HEK293T (cell line): ENCODE measurements around the gene BARX2.

Source experiments
- CTCF ChIA-PET: fragments of 350-600 bp; formaldehyde crosslinking; extraction: SDS; loops from one replicate; lab custom pipeline; 2021; ENCODE audit warnings: antibody characterized with exemption, inconsistent platforms; lab: Yijun Ruan, JAX
- POLR2A ChIA-PET: fragments of 350-600 bp; formaldehyde crosslinking; extraction: SDS; loops from one replicate; lab custom pipeline; 2020; ENCODE audit warnings: antibody characterized with exemption, inconsistent platforms; lab: Yijun Ruan, JAX
- DNase-seq: peaks from one replicate; pipeline ENCODE4 v3.0.0; 2012; ENCODE audit warnings: mixed read lengths; ENCODE audit errors: extremely low spot score
- ARNT ChIP-seq: fragments of 450-650 bp; IDR thresholded peaks from 2 replicates; pipeline ENCODE4 v1.6.1; 2017; ENCODE audit warnings: mild to moderate bottlenecking
- BHLHE40 ChIP-seq: fragments of 450-650 bp; IDR thresholded peaks from 2 replicates; pipeline ENCODE4 v1.6.1; 2016; ENCODE audit warnings: mild to moderate bottlenecking, moderate library complexity, borderline replicate concordance
- CTBP1 ChIP-seq: fragments of 450-650 bp; IDR thresholded peaks from 2 replicates; pipeline ENCODE4 v1.6.1; 2016; ENCODE audit warnings: borderline replicate concordance
- ELF4 ChIP-seq: fragments of 450-650 bp; IDR thresholded peaks from 2 replicates; pipeline ENCODE4 v1.6.1; 2017; ENCODE audit warnings: antibody characterized with exemption
- FOXA1 ChIP-seq: fragments of 450-650 bp; IDR thresholded peaks from 2 replicates; pipeline ENCODE4 v1.6.1; 2016; ENCODE audit warnings: mild to moderate bottlenecking
- FOXK2 ChIP-seq: fragments of 450-650 bp; IDR thresholded peaks from 2 replicates; pipeline ENCODE4 v1.6.1; 2016; ENCODE audit warnings: mild to moderate bottlenecking
- FOXM1 ChIP-seq: fragments of 450-650 bp; IDR thresholded peaks from 2 replicates; pipeline ENCODE4 v1.6.1; 2017; ENCODE audit warnings: mild to moderate bottlenecking, borderline replicate concordance
- HDGF ChIP-seq: fragments of 450-650 bp; IDR thresholded peaks from 2 replicates; pipeline ENCODE4 v1.6.1; 2017; ENCODE audit warnings: antibody characterized with exemption, borderline replicate concordance
- L3MBTL2 ChIP-seq: fragments of 450-650 bp; conservative IDR thresholded peaks from 2 replicates; pipeline ENCODE4 v1.6.1; 2016; ENCODE audit warnings: mild to moderate bottlenecking
- LEF1 ChIP-seq: fragments of 450-650 bp; IDR thresholded peaks from 2 replicates; pipeline ENCODE4 v1.6.1; 2017; ENCODE audit warnings: mild to moderate bottlenecking, borderline replicate concordance
- NFRKB ChIP-seq: fragments of 450-650 bp; IDR thresholded peaks from 2 replicates; pipeline ENCODE4 v1.6.1; 2016; ENCODE audit warnings: mild to moderate bottlenecking, moderate library complexity
- SP1 ChIP-seq: fragments of 450-650 bp; IDR thresholded peaks from 2 replicates; pipeline ENCODE4 v1.6.1; 2017
- SUZ12 ChIP-seq: fragments of 450-650 bp; IDR thresholded peaks from 2 replicates; pipeline ENCODE4 v1.6.1; 2016; ENCODE audit warnings: mild to moderate bottlenecking
- TARDBP ChIP-seq: fragments of 450-650 bp; IDR thresholded peaks from 2 replicates; pipeline ENCODE4 v1.6.1; 2016
- ZNF384 ChIP-seq: fragments of 450-650 bp; IDR thresholded peaks from 2 replicates; pipeline ENCODE4 v1.6.1; 2016
- TF ChIP-seq, protein P1 (sequence below): fragments of 450-650 bp; IDR thresholded peaks from 2 replicates; pipeline ENCODE4 v1.6.1; 2016

The BARX2 gene

DNA sequence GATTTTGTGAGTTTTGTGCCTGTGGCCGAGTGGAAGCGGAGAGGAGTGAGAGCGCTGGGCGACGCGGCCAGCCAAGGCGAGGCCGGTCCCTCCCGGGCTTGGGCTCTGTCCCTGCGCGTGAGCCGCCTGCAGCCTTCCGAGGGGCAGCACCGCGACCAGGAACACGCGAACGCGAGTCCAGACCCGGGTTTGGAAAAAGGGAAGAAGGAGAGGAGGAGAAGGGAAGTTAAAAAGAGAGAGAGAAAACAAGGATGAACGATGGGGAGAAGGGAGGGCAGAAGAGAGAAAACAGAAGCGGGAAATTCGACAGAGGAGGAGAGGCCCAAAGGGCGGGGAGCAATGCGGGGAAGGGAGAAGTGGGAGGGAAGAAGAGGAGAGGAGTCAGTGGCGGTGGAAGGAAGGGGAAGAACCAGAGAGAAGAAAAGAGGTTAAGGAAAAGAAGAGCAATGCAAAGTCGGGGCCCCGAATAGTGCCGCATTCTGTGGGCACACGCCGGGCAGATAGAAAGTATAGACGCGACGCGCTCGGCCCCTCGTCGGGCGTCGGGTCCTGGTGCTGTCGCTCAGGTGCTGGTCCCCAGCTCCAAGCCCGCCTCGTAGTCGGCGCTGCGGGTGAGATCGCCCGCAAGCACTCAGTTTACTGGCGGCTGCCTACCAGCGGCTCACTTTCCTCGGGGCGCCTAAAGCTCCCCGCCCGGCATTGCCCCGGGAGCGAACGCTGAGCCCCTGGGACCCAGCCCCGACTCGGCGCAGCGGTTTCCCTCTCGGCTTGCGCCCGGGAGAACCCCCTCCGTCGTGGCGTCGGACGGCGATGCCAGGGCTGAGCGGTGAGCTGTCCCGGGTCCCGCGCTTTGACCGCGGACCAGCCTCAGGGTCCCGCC, 2.8 kb upstream of the BARX2 start:
- ChIA-PET POLR2A (no interaction called here), CTCF (interaction anchor here (0.6 kb wide), 1 partner anchor 634 kb away, joined by 3 read pairs; no protein-coding TSS in a partner anchor)
- TF ChIP-seq TARDBP, result no peak
- no peak for TF ChIP-seq CTBP1
- no peak for TF ChIP-seq BHLHE40
- no peak for TF ChIP-seq NFRKB
- TF ChIP-seq ELF4, result no peak
- TF ChIP-seq SP1, result no peak
- no peak for TF ChIP-seq SUZ12
- no peak for TF ChIP-seq HDGF
- no peak for TF ChIP-seq ZNF384
- TF ChIP-seq FOXA1, result no peak
- no peak for TF ChIP-seq LEF1
- no peak for TF ChIP-seq FOXM1
- TF ChIP-seq FOXK2, result no peak
- TF ChIP-seq L3MBTL2, result no peak
- TF ChIP-seq ARNT, result no peak
- TF ChIP-seq, protein P1, sequence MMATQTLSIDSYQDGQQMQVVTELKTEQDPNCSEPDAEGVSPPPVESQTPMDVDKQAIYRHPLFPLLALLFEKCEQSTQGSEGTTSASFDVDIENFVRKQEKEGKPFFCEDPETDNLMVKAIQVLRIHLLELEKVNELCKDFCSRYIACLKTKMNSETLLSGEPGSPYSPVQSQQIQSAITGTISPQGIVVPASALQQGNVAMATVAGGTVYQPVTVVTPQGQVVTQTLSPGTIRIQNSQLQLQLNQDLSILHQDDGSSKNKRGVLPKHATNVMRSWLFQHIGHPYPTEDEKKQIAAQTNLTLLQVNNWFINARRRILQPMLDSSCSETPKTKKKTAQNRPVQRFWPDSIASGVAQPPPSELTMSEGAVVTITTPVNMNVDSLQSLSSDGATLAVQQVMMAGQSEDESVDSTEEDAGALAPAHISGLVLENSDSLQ, result no peak
- DNase-seq, result no peak

DNA sequence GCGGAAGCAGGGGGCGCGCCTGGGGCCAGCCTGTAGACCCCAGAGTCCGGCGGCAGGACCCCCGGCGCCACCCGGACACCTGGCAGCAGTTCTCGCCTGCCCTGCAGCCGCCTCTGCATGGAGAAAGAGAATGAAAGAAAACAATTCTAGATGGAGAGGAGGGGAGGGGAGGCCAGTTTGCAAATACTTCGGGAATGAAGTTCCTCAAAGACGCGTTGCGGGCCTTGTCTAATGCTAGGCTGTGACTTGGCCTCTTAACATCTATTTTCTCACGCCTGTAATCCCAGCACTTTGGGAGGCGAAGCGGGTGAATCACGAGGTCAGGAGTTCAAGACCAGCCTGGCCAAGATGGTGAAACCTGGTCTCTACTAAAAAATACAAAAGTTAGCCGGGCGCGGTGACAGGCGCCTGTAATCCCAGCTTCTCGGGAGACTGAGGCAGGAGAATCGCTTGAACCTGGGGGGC, 2.1 kb upstream of the BARX2 start:
- DNase-seq, result no peak
- ChIA-PET POLR2A (no interaction called here), CTCF (no interaction called here)
- no peak for TF ChIP-seq ELF4
- no peak for TF ChIP-seq ARNT
- TF ChIP-seq ZNF384, result no peak
- no peak for TF ChIP-seq FOXA1

DNA sequence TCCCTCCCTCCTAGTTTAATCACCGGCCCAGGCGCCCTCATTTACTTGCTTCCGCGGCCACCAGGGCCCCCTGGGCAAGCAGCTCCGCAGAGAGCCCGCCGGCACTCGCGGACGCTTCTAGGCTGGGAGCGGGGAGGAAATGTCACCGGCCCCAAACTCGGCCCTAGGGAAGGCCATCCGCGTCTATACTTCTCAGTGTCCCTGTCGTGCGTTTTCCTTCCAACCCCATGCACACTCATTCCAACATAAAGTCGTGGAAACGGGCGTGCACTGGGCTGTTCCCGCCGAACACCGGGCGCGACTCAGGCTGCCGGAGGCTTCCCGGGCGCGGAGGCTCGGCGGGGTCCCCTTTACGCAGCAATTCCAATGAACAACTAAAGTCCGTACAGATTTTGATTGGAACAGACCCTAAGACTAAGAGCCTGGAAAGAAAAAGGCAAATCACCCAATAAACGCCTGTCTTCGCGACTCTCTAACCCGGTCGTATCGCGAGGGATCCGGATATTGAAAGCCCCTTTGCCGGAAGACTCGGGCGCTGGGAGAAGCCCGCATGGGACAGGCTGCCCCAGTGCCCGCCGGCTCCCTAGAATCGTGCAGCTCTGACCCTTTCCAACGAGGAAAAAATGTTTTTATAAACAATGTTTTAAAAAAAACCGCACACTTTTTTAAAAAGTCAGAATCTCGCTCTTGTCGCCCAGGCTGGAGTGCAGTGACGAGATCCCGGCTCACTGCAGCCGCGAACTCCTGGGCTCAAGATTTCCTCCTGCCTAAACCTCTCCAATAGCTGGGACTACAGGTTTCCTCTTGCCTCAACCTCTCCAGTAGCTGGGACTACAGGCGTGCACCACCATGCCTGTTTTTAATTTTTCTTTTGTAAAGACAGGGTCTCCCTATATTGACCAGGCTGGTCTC, 1.3 kb upstream of the BARX2 start:
- ChIA-PET POLR2A (interaction anchor here (0.7 to 2.0 kb wide), 6 partner anchors 10 to 373 kb away, joined by 3 to 11 read pairs (median 4); no protein-coding TSS in a partner anchor), CTCF (interaction anchor here (0.9 to 2.6 kb wide), 3 partner anchors 10 to 321 kb away, joined by 3 to 13 read pairs (median 10); no protein-coding TSS in a partner anchor)
- no peak for TF ChIP-seq TARDBP
- TF ChIP-seq L3MBTL2, result peak; percentile 80
- peak; percentile 49 for DNase-seq

DNA sequence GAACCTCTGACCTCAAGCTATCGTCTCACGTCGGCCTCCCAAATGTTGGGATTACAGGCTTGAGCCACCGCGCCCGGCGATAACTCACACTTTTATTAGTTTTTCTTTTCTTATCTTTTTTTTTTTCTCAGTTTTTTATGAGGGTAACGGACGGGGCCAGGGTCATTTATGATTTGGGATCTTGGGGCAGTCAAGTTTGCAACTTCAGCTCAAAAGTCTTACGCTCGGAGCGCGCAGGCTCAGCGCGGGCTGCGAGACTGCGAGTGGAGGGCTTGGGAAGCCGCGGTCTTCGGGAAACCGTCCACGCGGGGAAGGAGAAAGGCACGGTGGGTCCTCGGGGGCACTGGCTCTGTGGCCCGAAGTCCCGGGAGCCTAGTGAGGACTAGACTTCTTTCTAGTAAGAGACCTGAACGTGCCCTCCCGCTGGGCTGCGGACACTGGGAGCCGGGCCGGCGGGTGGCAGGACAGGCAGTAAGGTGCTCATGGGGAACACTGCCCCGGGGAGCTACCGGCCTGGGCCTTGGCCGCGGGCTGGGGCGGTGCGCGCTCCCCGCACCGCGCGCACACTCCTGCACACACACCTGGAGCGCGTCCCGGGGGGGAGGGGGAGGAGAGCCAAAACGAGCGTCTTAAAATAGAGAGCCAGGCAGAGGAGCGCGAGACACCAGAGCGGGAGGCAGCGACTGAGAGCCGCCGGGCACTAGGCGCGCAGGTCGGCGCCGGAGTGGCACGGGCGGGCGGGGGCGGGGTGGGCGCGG, 476 bp upstream of the BARX2 start:
- POLR2A ChIA-PET, result interaction anchor here (0.5 to 2.0 kb wide), 15 partner anchors 10 to 628 kb away, joined by 3 to 11 read pairs (median 3); partner anchors contain the start of gene PRDM10
- no peak for TF ChIP-seq SUZ12
- TF ChIP-seq, protein P1, result peak; percentile 23; the same call in 1 of the 2 replicates
- TF ChIP-seq ARNT, result no peak
- no peak for TF ChIP-seq LEF1
- TF ChIP-seq BHLHE40, result no peak
- no peak for TF ChIP-seq ELF4
- no peak for TF ChIP-seq CTBP1
- peak; percentile 41 for TF ChIP-seq L3MBTL2
- no peak for TF ChIP-seq FOXA1
- no peak for TF ChIP-seq NFRKB
- no peak for TF ChIP-seq FOXM1
- no peak for TF ChIP-seq HDGF
- no peak for TF ChIP-seq TARDBP
- TF ChIP-seq ZNF384, result peak; percentile 76
- TF ChIP-seq SP1, result no peak
- TF ChIP-seq FOXK2, result no peak
- DNase-seq, result peak; percentile 49
- CTCF ChIA-PET, result interaction anchor here (0.6 to 2.6 kb wide), 6 partner anchors 9 to 374 kb away, joined by 3 to 13 read pairs (median 4); no protein-coding TSS in a partner anchor

DNA sequence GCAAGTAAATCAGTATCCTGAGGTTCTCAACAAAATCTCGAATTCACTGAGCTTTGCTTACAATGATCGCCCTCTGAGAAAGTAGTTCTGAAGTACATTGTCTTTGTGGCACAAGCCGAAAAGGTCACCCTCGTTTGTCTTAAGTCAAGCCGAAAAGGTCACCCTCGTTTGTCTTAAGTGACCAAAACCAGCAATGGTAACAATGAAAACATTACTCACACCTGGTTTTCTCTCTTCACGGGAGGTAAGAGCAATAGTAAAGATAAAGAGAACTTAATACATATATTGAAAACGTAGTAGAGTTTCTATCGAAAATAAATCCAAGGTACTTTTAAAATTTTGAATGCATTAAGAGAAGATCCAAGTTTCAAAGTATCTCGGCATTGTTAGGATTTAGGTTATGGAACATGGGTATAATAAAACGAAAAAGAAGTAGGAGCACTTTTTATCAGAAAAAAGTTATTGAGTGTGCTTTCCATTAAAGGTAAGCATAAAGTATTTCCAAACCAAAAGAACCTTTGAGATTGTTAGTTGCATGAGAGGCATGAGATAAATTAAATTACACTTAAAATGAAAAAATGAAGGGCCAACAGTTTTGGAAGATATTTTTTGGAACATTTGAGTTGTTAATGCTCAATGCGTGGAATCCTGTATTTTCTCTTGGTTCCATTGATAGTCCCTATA, 1.2 kb downstream of the BARX2 start:
- no peak for TF ChIP-seq CTBP1
- no peak for TF ChIP-seq SUZ12
- no peak for TF ChIP-seq L3MBTL2
- no peak for TF ChIP-seq ELF4
- TF ChIP-seq FOXK2, result no peak
- no peak for TF ChIP-seq TARDBP
- TF ChIP-seq LEF1, result no peak
- no peak for TF ChIP-seq FOXM1
- no peak for TF ChIP-seq BHLHE40
- no peak for TF ChIP-seq ARNT
- POLR2A ChIA-PET, result interaction anchor here (0.8 to 2.0 kb wide), 7 partner anchors 10 to 626 kb away, joined by 3 to 11 read pairs (median 3); partner anchors contain the start of gene PRDM10
- DNase-seq, result no peak
- CTCF ChIA-PET, result interaction anchor here (1.2 kb wide), 1 partner anchor 374 kb away, joined by 6 read pairs; no protein-coding TSS in a partner anchor
